ENCODE data around the gene ASXL1.

The ASXL1 gene

DNA sequence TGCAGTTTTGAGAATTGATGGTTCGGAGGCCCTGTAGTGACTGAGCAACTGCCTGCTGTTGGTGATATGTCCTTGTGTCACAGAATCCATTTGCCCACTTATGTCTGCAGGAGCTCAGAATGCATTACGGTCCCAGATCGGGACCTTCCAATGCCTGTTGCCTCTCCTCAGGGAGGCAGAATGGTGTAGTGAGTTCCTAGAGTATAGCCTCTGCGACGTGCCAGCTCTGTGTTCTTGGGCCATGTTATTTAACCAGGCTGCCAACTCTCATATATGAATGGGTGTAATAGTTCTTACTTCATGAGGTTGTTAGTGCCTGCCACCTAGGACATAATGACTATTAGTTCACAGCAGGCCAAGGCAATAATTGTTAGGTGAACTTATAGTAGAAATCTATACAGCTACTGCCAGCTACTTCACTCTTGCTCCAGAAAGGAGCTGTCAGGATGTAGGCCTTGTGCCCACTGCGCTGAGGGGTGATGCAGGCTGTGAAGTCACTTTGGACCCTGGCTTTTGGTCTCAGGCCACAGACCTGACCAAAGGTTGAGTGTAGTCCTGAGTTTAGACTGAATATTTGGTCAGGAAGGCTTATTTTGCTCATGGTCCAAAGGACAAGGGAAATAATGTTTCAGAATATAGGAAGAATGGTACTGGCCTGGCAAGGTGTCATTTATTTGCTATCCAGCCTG, 82.1 kb downstream of the ASXL1 start:
- TF ChIP-seq, protein P1, sequence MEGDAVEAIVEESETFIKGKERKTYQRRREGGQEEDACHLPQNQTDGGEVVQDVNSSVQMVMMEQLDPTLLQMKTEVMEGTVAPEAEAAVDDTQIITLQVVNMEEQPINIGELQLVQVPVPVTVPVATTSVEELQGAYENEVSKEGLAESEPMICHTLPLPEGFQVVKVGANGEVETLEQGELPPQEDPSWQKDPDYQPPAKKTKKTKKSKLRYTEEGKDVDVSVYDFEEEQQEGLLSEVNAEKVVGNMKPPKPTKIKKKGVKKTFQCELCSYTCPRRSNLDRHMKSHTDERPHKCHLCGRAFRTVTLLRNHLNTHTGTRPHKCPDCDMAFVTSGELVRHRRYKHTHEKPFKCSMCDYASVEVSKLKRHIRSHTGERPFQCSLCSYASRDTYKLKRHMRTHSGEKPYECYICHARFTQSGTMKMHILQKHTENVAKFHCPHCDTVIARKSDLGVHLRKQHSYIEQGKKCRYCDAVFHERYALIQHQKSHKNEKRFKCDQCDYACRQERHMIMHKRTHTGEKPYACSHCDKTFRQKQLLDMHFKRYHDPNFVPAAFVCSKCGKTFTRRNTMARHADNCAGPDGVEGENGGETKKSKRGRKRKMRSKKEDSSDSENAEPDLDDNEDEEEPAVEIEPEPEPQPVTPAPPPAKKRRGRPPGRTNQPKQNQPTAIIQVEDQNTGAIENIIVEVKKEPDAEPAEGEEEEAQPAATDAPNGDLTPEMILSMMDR (conservative IDR thresholded peaks at IDR 0.05; ENCODE audit: low read depth), result no peak
- no peak for DNase-seq (ENCODE audit: low spot score)
- POLR2A ChIA-PET (ENCODE audit: low non-redundant PET), result no interaction called here
- CTCF ChIA-PET, result interaction anchor here (0.7 kb wide), 1 partner anchor 72 kb away, joined by 3 read pairs; no protein-coding TSS in a partner anchor
- H3K27ac ChIP-seq, result no peak overlapping the region

DNA sequence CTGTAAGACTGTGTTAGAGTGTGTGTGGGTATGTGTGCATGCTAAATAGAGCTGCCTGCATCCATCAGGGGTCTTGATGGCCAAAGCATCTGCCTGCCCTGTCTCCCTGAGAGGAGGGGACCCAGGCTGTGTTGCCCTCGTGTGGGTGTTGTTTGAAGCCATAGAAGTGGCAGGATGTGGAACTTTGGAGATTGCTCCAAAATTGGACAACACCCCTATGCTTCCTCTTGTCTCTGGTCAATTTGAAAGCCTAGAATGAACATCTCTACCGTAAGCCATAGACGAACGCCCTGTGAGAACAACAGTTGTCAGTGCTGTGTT, 82.6 kb downstream of the ASXL1 start:
- DNase-seq (ENCODE audit: low spot score), result no peak
- POLR2A ChIA-PET (ENCODE audit: low non-redundant PET), result no interaction called here
- H3K27ac ChIP-seq, result no peak overlapping the region
- TF ChIP-seq, protein P1 (conservative IDR thresholded peaks at IDR 0.05; ENCODE audit: low read depth), result no peak
- CTCF ChIA-PET, result interaction anchor here (0.7 kb wide), 1 partner anchor 68 kb away, joined by 3 read pairs; no protein-coding TSS in a partner anchor

DNA sequence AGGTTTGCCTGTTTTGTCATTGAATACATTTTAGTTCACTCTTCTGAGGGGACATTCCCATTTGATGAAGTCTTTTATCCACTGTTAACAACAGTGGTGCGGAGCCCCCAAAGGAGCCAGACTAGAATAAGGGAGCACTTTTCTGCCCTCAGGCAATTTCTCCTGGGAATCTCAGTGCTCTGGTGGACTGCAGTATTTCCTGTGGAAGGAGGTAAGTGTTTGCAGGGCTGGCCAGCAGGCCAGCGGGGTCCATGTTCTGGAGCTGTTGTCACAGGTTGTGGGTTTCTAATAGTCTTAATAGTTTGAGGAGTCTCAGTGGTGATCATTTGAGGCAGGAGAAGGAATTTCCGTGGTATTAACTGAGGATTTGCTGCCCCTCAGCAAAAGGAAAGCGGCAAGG, 83.5 kb downstream of the ASXL1 start:
- CTCF ChIA-PET, result no interaction called here
- DNase-seq (ENCODE audit: low spot score), result no peak
- POLR2A ChIA-PET (ENCODE audit: low non-redundant PET), result no interaction called here
- no peak overlapping the region for H3K27ac ChIP-seq
- TF ChIP-seq, protein P1 (conservative IDR thresholded peaks at IDR 0.05; ENCODE audit: low read depth), result no peak

DNA sequence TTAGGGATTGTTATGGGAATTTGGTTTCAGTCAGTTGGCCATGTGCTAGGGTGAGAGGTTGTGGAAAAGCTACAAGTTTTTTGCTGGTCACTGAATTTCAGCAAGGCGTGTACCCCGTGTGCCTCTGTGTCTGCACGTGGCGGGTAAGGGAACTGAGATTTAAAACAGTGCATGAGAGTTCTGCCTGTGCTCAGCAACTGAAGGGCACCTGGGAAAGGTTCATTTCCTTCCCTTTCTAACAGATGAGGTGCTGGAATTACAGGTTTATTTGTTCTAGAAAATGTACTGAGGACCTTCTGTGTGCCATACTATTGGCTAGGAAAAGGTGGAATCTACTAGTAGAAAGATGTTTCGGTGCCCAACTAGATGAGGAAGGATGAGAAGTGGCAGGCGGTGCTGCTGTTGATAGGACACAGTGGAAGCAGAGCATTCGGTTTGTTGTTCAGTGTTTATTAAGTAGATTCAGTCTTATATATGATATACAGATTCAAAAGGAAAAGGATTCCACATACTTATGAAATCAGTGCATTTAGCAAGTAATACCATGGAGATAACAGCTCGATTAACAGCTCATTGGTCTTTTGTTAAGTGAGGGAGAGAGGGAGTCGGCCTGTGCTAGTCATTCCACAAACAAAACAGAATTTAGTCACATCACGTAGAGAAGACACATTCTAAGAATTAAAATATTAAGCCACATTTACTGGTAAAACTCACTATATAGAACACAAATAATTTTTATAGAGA, 84.7 kb downstream of the ASXL1 start:
- TF ChIP-seq, protein P1 (conservative IDR thresholded peaks at IDR 0.05; ENCODE audit: low read depth), result no peak
- no peak overlapping the region for H3K27ac ChIP-seq
- ChIA-PET CTCF (interaction anchor here (0.5 kb wide), 1 partner anchor 57 kb away, joined by 10 read pairs; no protein-coding TSS in a partner anchor), POLR2A (ENCODE audit: low non-redundant PET) (no interaction called here)
- no peak for DNase-seq (ENCODE audit: low spot score)

DNA sequence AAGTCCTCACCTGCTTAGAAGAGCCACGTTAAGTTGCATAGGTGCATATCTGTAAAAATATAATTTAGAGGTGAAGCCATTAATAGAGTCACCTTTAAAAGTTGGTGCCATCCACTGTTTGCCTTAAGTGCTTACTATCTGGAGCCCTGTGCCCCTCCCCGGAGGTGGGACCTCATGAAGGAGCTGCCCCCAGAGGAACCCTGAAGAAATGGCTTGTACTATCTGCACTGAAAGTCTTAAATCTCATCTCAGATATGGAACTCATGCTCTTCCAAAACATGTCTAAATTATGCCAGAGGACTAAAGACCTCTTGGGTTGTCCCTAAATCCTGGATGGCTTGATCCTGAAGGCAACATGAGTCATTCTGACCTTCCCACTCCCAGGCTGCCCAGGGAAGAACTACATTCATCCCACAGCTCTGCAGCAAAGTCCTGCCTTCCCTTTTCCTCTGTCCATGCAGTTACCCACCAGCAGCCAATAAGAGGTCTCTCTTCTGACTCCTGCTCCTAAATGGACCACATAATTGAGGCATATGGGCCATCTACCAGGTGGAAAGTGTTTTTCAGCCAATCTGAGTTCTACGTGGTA, 85.3 kb downstream of the ASXL1 start:
- no peak overlapping the region for H3K27ac ChIP-seq
- CTCF ChIA-PET, result no interaction called here
- DNase-seq (ENCODE audit: low spot score), result no peak
- POLR2A ChIA-PET (ENCODE audit: low non-redundant PET), result no interaction called here
- TF ChIP-seq, protein P1 (conservative IDR thresholded peaks at IDR 0.05; ENCODE audit: low read depth), result no peak

DNA sequence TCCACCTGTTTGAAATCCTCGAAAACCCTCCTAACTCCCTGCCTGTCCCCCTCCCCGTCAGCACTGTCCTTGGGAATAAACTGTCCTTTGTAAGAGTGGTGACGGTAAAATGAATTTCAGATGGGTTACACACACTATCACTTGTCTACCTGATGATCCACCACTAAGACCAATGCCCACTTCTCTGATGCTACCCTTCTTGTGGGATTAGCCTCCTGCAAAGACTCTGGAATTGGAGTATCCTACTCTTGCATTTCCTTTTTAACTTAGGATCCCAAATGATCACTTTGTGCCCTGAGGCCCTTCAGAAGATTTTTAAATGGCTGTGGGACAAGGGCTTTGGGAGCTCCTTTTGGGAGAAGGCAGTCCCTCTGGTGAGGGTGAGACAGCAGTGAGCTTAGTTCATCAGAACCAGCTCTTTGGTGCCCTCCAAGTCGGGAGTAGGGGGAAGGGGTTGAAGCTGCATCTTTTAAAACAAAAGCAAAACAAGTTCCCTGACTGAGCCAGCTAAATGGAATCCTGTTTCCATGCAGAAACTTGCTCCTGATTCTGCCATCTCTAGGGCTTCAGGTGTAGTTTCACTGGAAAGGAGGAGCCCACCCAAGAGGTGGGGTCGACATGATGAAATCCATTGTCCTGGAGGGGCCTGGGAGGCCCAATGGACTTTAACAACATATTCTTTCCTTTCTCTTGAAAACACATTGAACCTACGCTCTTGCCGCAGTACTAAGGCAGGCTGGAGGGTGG, 86.5 kb downstream of the ASXL1 start:
- ChIA-PET POLR2A (ENCODE audit: low non-redundant PET) (no interaction called here), CTCF (interaction anchor here (0.7 kb wide), 1 partner anchor 56 kb away, joined by 4 read pairs; no protein-coding TSS in a partner anchor)
- H3K27ac ChIP-seq, result no peak overlapping the region
- DNase-seq (ENCODE audit: low spot score), result no peak
- TF ChIP-seq, protein P1 (conservative IDR thresholded peaks at IDR 0.05; ENCODE audit: low read depth), result no peak
